ENCODE results near the gene CARMIL1. TPM values are rescaled to one million over a fixed set of nuclear protein-coding genes. Genes with fewer than 3 reads are reported as not detected.

Gene CARMIL1
- total RNA-seq, 2 donors from 2014 or later: 3.5 to 4.8 TPM

GRCh38 chr6:25446830-25447569 lies 167.8 kb downstream of the CARMIL1 start:
- ATAC-seq (no peak), DNase-seq (no peak)
- H3K4me3 Mint-ChIP-seq: no peak overlapping the region
- H3K27ac Mint-ChIP-seq: no peak overlapping the region
- peaks cover 2% of the 10 kb centered on the region for H3K36me3 Mint-ChIP-seq (ENCODE audit: low read depth)
- no peaks in the 10 kb centered on the region for H3K27me3 Mint-ChIP-seq
- H3K9me3 ChIP-seq (ENCODE audit: control insufficient read depth, low read length, poor library complexity, severe bottlenecking): no peaks in the 10 kb centered on the region
- peaks cover 7% of the 10 kb centered on the region for H3K4me1 Mint-ChIP-seq

- no peak for ATAC-seq
- no peaks in the 10 kb centered on the region for H3K27me3 Mint-ChIP-seq
- H3K9me3 ChIP-seq (ENCODE audit: control insufficient read depth, low read length, poor library complexity, severe bottlenecking): no peaks in the 10 kb centered on the region
- peaks cover 2% of the 10 kb centered on the region for H3K36me3 Mint-ChIP-seq (ENCODE audit: low read depth)
- no peak overlapping the region for H3K4me3 Mint-ChIP-seq
- DNase-seq: no peak
- H3K4me1 Mint-ChIP-seq: peaks cover 7% of the 10 kb centered on the region
- no peak overlapping the region for H3K27ac Mint-ChIP-seq
These were observed 168.4 kb downstream of the CARMIL1 start for GRCh38 chr6:25447570-25447929.

DNA sequence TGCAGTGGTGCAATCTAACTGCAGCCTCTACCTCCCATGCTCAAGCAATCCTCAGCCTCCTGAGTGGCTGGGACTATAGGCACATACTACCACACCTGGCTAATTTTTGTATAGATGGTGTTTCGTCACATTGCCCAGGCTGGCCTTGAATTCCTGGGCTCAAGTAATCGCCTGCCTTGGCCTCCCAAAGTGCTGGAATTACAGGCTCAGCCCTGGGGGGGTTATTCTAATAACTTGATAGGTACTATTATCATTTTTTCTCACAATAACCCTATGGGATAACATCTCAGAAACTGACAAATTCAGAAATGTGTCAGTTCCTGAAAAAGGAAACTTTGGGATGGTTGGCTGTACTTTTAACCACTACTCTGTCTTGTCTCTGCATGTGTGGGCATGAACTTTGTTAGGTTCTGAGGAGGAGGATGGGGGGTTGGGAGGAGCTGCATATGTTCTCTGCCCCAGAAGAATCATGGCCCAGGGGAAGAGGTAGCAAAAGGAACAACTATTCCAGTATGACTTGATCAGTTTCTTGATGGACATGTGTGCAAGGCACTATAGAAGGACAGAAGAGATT lies 169.9 kb downstream of the CARMIL1 start:
- Mint-ChIP-seq H3K27ac (no peak overlapping the region), H3K4me1 (peaks cover 7% of the 10 kb centered on the region), H3K4me3 (no peak overlapping the region), H3K36me3 (ENCODE audit: low read depth) (peaks cover 2% of the 10 kb centered on the region), H3K27me3 (no peaks in the 10 kb centered on the region)
- DNase-seq: no peak
- H3K9me3 ChIP-seq (ENCODE audit: control insufficient read depth, low read length, poor library complexity, severe bottlenecking): no peaks in the 10 kb centered on the region
- no peak for ATAC-seq

- no peaks in the 10 kb centered on the region for H3K9me3 ChIP-seq (ENCODE audit: control insufficient read depth, low read length, poor library complexity, severe bottlenecking)
- Mint-ChIP-seq H3K27me3 (no peaks in the 10 kb centered on the region), H3K4me3 (no peak overlapping the region), H3K4me1 (peaks cover 7% of the 10 kb centered on the region), H3K36me3 (ENCODE audit: low read depth) (peaks cover 2% of the 10 kb centered on the region), H3K27ac (no peak overlapping the region)
- DNase-seq (no peak), ATAC-seq (no peak)
These were observed 170.6 kb downstream of the CARMIL1 start for GRCh38 chr6:25449774-25450173.

- no peak for ATAC-seq
- DNase-seq: no peak
- Mint-ChIP-seq H3K4me3 (no peak overlapping the region), H3K36me3 (ENCODE audit: low read depth) (peaks cover 2% of the 10 kb centered on the region), H3K27me3 (no peaks in the 10 kb centered on the region), H3K27ac (no peak overlapping the region), H3K4me1 (peaks cover 7% of the 10 kb centered on the region)
- H3K9me3 ChIP-seq (ENCODE audit: control insufficient read depth, low read length, poor library complexity, severe bottlenecking): no peaks in the 10 kb centered on the region
These were observed 171.5 kb downstream of the CARMIL1 start for GRCh38 chr6:25450469-25451198.

DNA sequence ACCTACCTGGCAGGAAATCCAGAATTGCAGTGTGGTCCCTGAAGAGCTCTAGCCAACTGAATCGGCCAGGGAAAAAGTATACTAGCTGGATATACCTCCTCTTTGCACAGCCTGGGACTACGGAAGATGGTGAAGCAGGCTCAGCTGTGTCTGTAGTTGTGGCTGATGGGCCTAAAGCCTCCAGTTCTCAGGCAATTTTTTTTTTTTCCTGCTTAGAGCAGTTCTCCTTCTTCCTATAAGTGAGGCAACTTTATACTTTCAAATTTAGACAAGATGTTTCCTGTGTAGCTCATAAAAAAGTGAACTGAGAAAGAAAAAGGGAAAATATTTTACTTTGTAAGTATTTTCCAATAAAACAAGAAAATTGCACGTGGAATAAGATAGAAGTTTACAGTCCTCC lies 172.9 kb downstream of the CARMIL1 start:
- DNase-seq (no peak), ATAC-seq (no peak)
- H3K4me1 Mint-ChIP-seq: peaks cover 7% of the 10 kb centered on the region
- H3K27me3 Mint-ChIP-seq: no peaks in the 10 kb centered on the region
- H3K9me3 ChIP-seq (ENCODE audit: control insufficient read depth, low read length, poor library complexity, severe bottlenecking): no peaks in the 10 kb centered on the region
- H3K4me3 Mint-ChIP-seq: no peak overlapping the region
- peaks cover 2% of the 10 kb centered on the region for H3K36me3 Mint-ChIP-seq (ENCODE audit: low read depth)
- H3K27ac Mint-ChIP-seq: no peak overlapping the region

DNA sequence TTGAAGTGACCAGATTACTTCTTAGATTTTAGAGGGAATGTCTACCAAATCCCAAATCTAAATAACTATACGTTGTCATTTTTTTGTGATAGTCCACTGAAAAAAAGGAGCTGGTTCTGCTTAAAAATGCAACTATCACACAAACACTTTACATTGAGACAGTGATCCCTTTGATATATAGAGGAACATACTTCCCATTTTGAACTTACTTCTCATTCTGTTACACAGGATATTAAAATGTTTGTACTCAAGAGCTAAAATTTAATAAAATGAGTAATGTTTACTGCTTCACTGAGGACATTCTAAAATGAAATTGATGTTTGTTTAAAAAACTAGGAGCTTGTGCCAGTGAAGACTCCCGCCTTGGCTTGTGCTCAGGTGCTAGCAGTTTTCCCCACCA lies 174.1 kb downstream of the CARMIL1 start:
- ATAC-seq (no peak), DNase-seq (no peak)
- Mint-ChIP-seq H3K27me3 (no peaks in the 10 kb centered on the region), H3K4me1 (peaks cover 4% of the 10 kb centered on the region), H3K36me3 (ENCODE audit: low read depth) (peaks cover 2% of the 10 kb centered on the region), H3K4me3 (no peak overlapping the region), H3K27ac (no peak overlapping the region)
- H3K9me3 ChIP-seq (ENCODE audit: control insufficient read depth, low read length, poor library complexity, severe bottlenecking): no peaks in the 10 kb centered on the region

DNA sequence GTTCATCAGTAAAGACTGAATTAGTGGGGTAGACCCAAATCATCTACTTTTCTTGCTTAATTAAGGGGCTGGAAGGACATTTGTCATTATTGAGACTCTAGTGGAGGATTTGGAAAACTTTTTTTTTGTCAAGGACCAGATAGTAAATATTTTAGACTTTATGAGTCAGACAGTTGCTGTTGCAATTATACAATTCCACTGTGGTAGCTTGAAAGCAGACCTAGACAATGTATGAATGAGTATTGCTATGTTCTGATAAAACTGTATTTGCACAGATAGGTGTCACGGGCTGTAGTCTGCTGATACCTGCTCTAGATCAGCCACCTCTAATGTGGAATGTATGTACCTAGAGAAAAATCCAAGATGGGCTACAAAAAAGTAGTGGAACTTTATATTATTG lies 175.0 kb downstream of the CARMIL1 start:
- H3K36me3 Mint-ChIP-seq (ENCODE audit: low read depth): peaks cover 2% of the 10 kb centered on the region
- peaks cover 2% of the 10 kb centered on the region for H3K4me1 Mint-ChIP-seq
- H3K27ac Mint-ChIP-seq: no peak overlapping the region
- H3K27me3 Mint-ChIP-seq: no peaks in the 10 kb centered on the region
- no peak for ATAC-seq
- no peaks in the 10 kb centered on the region for H3K9me3 ChIP-seq (ENCODE audit: control insufficient read depth, low read length, poor library complexity, severe bottlenecking)
- no peak for DNase-seq
- no peak overlapping the region for H3K4me3 Mint-ChIP-seq

- DNase-seq (no peak), ATAC-seq (no peak)
- H3K27me3 Mint-ChIP-seq: no peaks in the 10 kb centered on the region
- H3K4me3 Mint-ChIP-seq: no peak overlapping the region
- H3K9me3 ChIP-seq (ENCODE audit: control insufficient read depth, low read length, poor library complexity, severe bottlenecking): no peaks in the 10 kb centered on the region
- H3K27ac Mint-ChIP-seq: no peak overlapping the region
- H3K36me3 Mint-ChIP-seq (ENCODE audit: low read depth): peaks cover 3% of the 10 kb centered on the region
- no peaks in the 10 kb centered on the region for H3K4me1 Mint-ChIP-seq
These were observed 177.3 kb downstream of the CARMIL1 start for GRCh38 chr6:25456249-25457040.

DNA sequence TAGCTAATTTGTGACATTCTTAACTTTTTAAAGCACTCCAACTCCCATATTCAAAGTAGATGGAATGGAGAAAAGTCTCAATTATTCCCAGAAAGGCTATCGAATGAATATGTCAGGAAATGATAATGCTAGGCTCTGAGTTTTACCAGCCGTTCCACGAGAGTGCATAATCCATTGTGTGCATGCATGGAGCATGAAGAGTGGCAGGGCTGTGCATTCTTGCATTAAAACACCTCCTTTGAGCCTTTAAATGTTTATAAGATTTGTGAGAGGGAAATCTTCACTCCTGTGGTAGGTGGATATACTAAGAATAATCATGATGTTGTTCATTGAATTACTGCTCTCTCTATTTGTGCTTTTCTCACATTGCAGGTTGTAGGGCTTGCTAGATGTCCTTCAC lies 178.3 kb downstream of the CARMIL1 start:
- Mint-ChIP-seq H3K4me1 (no peaks in the 10 kb centered on the region), H3K27me3 (no peaks in the 10 kb centered on the region), H3K27ac (no peak overlapping the region), H3K36me3 (ENCODE audit: low read depth) (peaks cover 3% of the 10 kb centered on the region), H3K4me3 (no peak overlapping the region)
- ATAC-seq (no peak), DNase-seq (no peak)
- no peaks in the 10 kb centered on the region for H3K9me3 ChIP-seq (ENCODE audit: control insufficient read depth, low read length, poor library complexity, severe bottlenecking)

GRCh38 chr6:25458485-25458884 lies 179.3 kb downstream of the CARMIL1 start:
- Mint-ChIP-seq H3K4me3 (no peak overlapping the region), H3K36me3 (ENCODE audit: low read depth) (peaks cover 5% of the 10 kb centered on the region), H3K4me1 (no peaks in the 10 kb centered on the region), H3K27me3 (no peaks in the 10 kb centered on the region), H3K27ac (no peak overlapping the region)
- ATAC-seq (no peak), DNase-seq (no peak)
- H3K9me3 ChIP-seq (ENCODE audit: control insufficient read depth, low read length, poor library complexity, severe bottlenecking): no peaks in the 10 kb centered on the region

DNA sequence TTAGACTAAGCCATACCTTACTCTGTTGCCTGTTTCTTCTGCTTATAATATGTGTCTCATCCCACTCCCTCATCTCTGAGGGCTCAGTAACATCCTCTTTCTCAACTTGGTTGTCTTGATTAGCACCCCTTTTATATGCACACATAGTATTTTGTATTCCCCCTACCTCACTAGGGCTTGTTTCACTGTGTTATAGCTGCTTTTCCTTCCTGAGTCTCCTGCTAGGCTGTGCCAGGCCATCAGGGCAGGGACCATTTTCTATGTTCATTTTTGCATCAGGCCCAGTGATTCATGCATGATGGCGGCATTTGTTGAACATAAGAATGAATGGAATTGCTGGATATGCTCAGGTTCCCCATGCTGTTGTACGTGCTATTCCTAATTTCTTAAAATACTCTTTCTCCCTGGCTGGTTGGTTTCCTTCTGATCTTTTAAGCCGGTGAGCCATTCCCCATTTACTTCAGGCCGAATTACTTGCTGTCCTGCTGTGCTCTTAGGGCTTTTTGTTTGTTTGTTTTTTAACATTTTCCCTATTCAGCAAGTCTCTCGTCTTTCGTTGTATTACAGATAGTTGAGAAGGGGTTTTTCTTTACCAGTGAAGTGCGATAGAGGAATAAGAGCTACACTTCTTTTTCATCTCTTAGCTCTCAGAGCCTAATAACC lies 183.2 kb downstream of the CARMIL1 start:
- H3K27ac Mint-ChIP-seq: no peak overlapping the region
- ATAC-seq (no peak), DNase-seq (no peak)
- H3K4me1 Mint-ChIP-seq: no peaks in the 10 kb centered on the region
- no peak overlapping the region for H3K4me3 Mint-ChIP-seq
- peaks cover 8% of the 10 kb centered on the region for H3K36me3 Mint-ChIP-seq (ENCODE audit: low read depth)
- H3K9me3 ChIP-seq (ENCODE audit: control insufficient read depth, low read length, poor library complexity, severe bottlenecking): no peaks in the 10 kb centered on the region
- H3K27me3 Mint-ChIP-seq: no peaks in the 10 kb centered on the region

GRCh38 chr6:25463441-25463840 lies 184.3 kb downstream of the CARMIL1 start:
- no peak for DNase-seq
- Mint-ChIP-seq H3K27me3 (no peaks in the 10 kb centered on the region), H3K4me3 (no peak overlapping the region), H3K36me3 (ENCODE audit: low read depth) (peaks cover 8% of the 10 kb centered on the region), H3K4me1 (no peaks in the 10 kb centered on the region), H3K27ac (no peak overlapping the region)
- no peak for ATAC-seq
- H3K9me3 ChIP-seq (ENCODE audit: control insufficient read depth, low read length, poor library complexity, severe bottlenecking): no peaks in the 10 kb centered on the region
